WTC11 (cell line): ENCODE data around the gene PIEZO1. TPM values are rescaled to one million over a fixed set of nuclear protein-coding genes. Genes with fewer than 3 reads are reported as not detected.

ENCODE experiments used
- ATAC-seq: fragments of 200-7000 bp; cut with Tn5 transposase; 2 replicates; pipeline ENCODE4 v1.10.0; 2021; ENCODE audit warnings: mild to moderate bottlenecking, moderate library complexity
- CTCF ChIA-PET: fragments of 300-600 bp; sonication (Branson Sonifier 250); formaldehyde crosslinking; loops from one replicate; lab custom pipeline; 2021; ENCODE audit warnings: antibody characterized with exemption; lab: Charles Lee
- POLR2A ChIA-PET: fragments of 350-600 bp; sonication (Branson Sonifier 250); formaldehyde crosslinking; loops from one replicate; lab custom pipeline; 2021; ENCODE audit warnings: antibody characterized with exemption; lab: Charles Lee
- DNase-seq: peaks from one replicate; pipeline ENCODE4 v3.0.0; 2021; ENCODE audit warnings: low spot score
- H3K27ac Mint-ChIP-seq: 2 replicates; pipeline ENCODE4 v1.8.0; 2021; ENCODE audit warnings: mixed read lengths
- H3K27me3 Mint-ChIP-seq: 2 replicates; pipeline ENCODE4 v1.8.0; 2021; ENCODE audit warnings: low read depth, mild to moderate bottlenecking, moderate library complexity, mixed read lengths
- H3K36me3 Mint-ChIP-seq: 2 replicates; pipeline ENCODE4 v1.8.0; 2021; ENCODE audit warnings: mixed read lengths
- H3K4me1 Mint-ChIP-seq: 2 replicates; pipeline ENCODE4 v1.8.0; 2022; ENCODE audit warnings: mixed read lengths
- H3K4me3 Mint-ChIP-seq: 2 replicates; pipeline ENCODE4 v1.8.0; 2021; ENCODE audit warnings: mild to moderate bottlenecking, moderate library complexity, mixed read lengths
- H3K9me3 Mint-ChIP-seq: 2 replicates; pipeline ENCODE4 v1.8.0; 2021; ENCODE audit warnings: mixed read lengths
- ETV6 ChIP-seq: sonication (generic); formaldehyde crosslinking; IDR thresholded peaks from 2 replicates; pipeline ENCODE4 v1.8.1; 2022; ENCODE audit warnings: mild to moderate bottlenecking, missing genetic modification reagents
- FOXJ3 ChIP-seq: sonication (generic); formaldehyde crosslinking; IDR thresholded peaks from 2 replicates; pipeline ENCODE4 v1.9.0; 2021; ENCODE audit warnings: missing genetic modification reagents, mild to moderate bottlenecking, borderline replicate concordance
- FOXP1 ChIP-seq: sonication (generic); formaldehyde crosslinking; IDR thresholded peaks from 2 replicates; pipeline ENCODE4 v1.8.0; 2022; ENCODE audit warnings: missing genetic modification reagents, mild to moderate bottlenecking, moderate library complexity, borderline replicate concordance
- NFATC4 ChIP-seq: fragments of 250-450 bp; sonication (Bioruptor Pico); IDR thresholded peaks from 2 replicates; pipeline ENCODE4 v1.9.0; 2021; ENCODE audit warnings: mild to moderate bottlenecking
- NR3C1 ChIP-seq: sonication (generic); formaldehyde crosslinking; conservative IDR thresholded peaks from 2 replicates; pipeline ENCODE4 v1.8.1; 2023; ENCODE audit warnings: low read depth, mild to moderate bottlenecking, missing genetic modification reagents
- SP1 ChIP-seq: sonication (generic); formaldehyde crosslinking; conservative IDR thresholded peaks from 2 replicates; pipeline ENCODE4 v1.8.1; 2022; ENCODE audit warnings: missing genetic modification reagents
- TEAD4 ChIP-seq: sonication (generic); formaldehyde crosslinking; IDR thresholded peaks from 2 replicates; pipeline ENCODE4 v1.8.0; 2022; ENCODE audit warnings: mild to moderate bottlenecking, missing genetic modification reagents
- ZNF263 ChIP-seq: sonication (generic); formaldehyde crosslinking; IDR thresholded peaks from 2 replicates; pipeline ENCODE4 v1.8.1; 2022; ENCODE audit warnings: low read depth, mild to moderate bottlenecking, moderate library complexity, missing genetic modification reagents
- ZNF281 ChIP-seq: sonication (generic); formaldehyde crosslinking; IDR thresholded peaks from 2 replicates; pipeline ENCODE4 v1.8.0; 2023; ENCODE audit warnings: mild to moderate bottlenecking, missing genetic modification reagents
- ZSCAN18 ChIP-seq: fragments of 250-450 bp; sonication (Bioruptor Pico); IDR thresholded peaks from 2 replicates; pipeline ENCODE4 v2.1.2; 2022; ENCODE audit warnings: mild to moderate bottlenecking, moderate library complexity
- total RNA-seq: library from RNA; stranded (reverse); gene quantifications from 3 replicates; pipeline ENCODE4 v1.2.3, GENCODE V29; 2021
- TF ChIP-seq, protein P1 (sequence below): fragments of 200-600 bp; IDR thresholded peaks from 2 replicates; pipeline ENCODE4 v1.8.0; 2022; ENCODE audit warnings: antibody characterized with exemption
- TF ChIP-seq, protein P2 (sequence below): sonication (generic); formaldehyde crosslinking; IDR thresholded peaks from 2 replicates; pipeline ENCODE4 v1.8.0; 2022; ENCODE audit warnings: mild to moderate bottlenecking, missing genetic modification reagents
- TF ChIP-seq, protein P3 (sequence below): fragments of 250-450 bp; sonication (Bioruptor Pico); conservative IDR thresholded peaks from 2 replicates; pipeline ENCODE4 v1.9.0; 2021; ENCODE audit warnings: mild to moderate bottlenecking
- TF ChIP-seq, protein P4 (sequence below): fragments of 250-450 bp; sonication (Bioruptor Pico); IDR thresholded peaks from 2 replicates; pipeline ENCODE4 v1.9.0; 2021; ENCODE audit warnings: mild to moderate bottlenecking, borderline replicate concordance

The PIEZO1 gene
- total RNA-seq, 1 experiment from 2014 or later, result 71.3 TPM

- H3K4me3 Mint-ChIP-seq, result peak overlapping the region; percentile 74
- no peak overlapping the region for H3K27ac Mint-ChIP-seq
- TF ChIP-seq, protein P1, sequence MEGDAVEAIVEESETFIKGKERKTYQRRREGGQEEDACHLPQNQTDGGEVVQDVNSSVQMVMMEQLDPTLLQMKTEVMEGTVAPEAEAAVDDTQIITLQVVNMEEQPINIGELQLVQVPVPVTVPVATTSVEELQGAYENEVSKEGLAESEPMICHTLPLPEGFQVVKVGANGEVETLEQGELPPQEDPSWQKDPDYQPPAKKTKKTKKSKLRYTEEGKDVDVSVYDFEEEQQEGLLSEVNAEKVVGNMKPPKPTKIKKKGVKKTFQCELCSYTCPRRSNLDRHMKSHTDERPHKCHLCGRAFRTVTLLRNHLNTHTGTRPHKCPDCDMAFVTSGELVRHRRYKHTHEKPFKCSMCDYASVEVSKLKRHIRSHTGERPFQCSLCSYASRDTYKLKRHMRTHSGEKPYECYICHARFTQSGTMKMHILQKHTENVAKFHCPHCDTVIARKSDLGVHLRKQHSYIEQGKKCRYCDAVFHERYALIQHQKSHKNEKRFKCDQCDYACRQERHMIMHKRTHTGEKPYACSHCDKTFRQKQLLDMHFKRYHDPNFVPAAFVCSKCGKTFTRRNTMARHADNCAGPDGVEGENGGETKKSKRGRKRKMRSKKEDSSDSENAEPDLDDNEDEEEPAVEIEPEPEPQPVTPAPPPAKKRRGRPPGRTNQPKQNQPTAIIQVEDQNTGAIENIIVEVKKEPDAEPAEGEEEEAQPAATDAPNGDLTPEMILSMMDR, result peak; percentile 37; the same call in 1 of the 2 replicates
- no peak for TF ChIP-seq FOXJ3 (CRISPR knock-in tag)
- no peak for TF ChIP-seq FOXP1 (CRISPR knock-in tag)
- no peak for TF ChIP-seq ZNF263 (CRISPR knock-in tag)
- DNase-seq (peak; percentile 50), ATAC-seq (peak; percentile 11)
- H3K4me1 Mint-ChIP-seq, result peaks cover 15% of the 10 kb centered on the region
- no peaks in the 10 kb centered on the region for H3K9me3 Mint-ChIP-seq
- ChIA-PET CTCF (interaction anchor here (0.6 to 5.8 kb wide), 24 partner anchors 12 to 179 kb away, joined by 3 to 111 read pairs (median 4); partner anchors contain the start of genes GALNS, IL17C, MVD and TRAPPC2L), POLR2A (no interaction called here)
- H3K36me3 Mint-ChIP-seq, result peaks cover 2% of the 10 kb centered on the region; the same call in 1 of the 2 replicates
- H3K27me3 Mint-ChIP-seq, result peaks cover 28% of the 10 kb centered on the region
Observed at GRCh38 chr16:88685156-88686061, 99.6 kb downstream of the PIEZO1 start.

GRCh38 chr16:88684569-88685155 is 100.4 kb downstream of the PIEZO1 start:
- H3K9me3 Mint-ChIP-seq, result no peaks in the 10 kb centered on the region
- no peak overlapping the region for H3K27ac Mint-ChIP-seq
- DNase-seq (no peak), ATAC-seq (no peak)
- peaks cover 2% of the 10 kb centered on the region; the same call in 1 of the 2 replicates for H3K36me3 Mint-ChIP-seq
- ChIA-PET CTCF (interaction anchor here (0.9 to 5.8 kb wide), 18 partner anchors 12 to 178 kb away, joined by 3 to 111 read pairs (median 6); partner anchors contain the start of genes GALNS, IL17C, MVD and TRAPPC2L), POLR2A (no interaction called here)
- H3K4me1 Mint-ChIP-seq, result peaks cover 15% of the 10 kb centered on the region
- peak overlapping the region; percentile 74 for H3K4me3 Mint-ChIP-seq
- peaks cover 28% of the 10 kb centered on the region for H3K27me3 Mint-ChIP-seq
- TF ChIP-seq NFATC4 (CRISPR knock-in tag) (no peak), ETV6 (no peak), SP1 (no peak), TEAD4 (CRISPR knock-in tag) (no peak), NR3C1 (no peak), ZSCAN18 (CRISPR knock-in tag) (no peak), ZNF281 (CRISPR knock-in tag) (no peak)
- TF ChIP-seq, protein P2, sequence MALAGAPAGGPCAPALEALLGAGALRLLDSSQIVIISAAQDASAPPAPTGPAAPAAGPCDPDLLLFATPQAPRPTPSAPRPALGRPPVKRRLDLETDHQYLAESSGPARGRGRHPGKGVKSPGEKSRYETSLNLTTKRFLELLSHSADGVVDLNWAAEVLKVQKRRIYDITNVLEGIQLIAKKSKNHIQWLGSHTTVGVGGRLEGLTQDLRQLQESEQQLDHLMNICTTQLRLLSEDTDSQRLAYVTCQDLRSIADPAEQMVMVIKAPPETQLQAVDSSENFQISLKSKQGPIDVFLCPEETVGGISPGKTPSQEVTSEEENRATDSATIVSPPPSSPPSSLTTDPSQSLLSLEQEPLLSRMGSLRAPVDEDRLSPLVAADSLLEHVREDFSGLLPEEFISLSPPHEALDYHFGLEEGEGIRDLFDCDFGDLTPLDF (CRISPR knock-in tag), result no peak
- TF ChIP-seq, protein P3, sequence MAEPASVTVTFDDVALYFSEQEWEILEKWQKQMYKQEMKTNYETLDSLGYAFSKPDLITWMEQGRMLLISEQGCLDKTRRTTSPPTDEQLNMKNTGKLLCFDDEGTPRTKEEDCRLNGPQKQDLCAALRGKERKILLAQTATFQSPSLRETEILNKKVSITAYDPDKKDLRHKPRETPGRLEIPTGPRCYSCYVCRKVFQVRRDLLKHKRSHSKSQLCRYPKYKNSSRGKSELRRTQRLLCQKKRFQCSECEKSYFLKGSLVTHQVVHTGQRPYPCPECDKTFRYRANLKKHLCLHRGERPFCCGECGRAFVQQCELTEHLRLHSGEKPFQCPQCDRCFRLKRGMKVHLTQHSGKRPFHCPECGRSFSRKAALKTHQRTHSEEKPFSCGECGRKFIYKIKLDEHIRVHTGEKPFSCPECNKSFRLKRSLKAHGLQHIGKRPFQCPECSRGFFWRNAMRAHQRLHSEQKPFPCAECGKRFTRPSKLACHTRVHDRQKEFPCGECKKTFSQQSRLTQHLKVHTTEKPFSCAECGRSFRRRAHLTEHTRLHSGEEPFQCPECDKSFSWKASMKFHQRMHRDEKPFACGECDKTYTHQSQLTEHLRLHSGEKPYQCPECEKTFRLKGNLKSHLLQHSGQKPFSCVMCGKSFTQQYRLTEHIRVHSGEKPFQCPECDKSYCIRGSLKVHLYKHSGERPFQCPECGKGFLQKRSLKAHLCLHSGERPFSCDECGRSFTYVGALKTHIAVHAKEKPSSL, result no peak
- TF ChIP-seq, protein P4, sequence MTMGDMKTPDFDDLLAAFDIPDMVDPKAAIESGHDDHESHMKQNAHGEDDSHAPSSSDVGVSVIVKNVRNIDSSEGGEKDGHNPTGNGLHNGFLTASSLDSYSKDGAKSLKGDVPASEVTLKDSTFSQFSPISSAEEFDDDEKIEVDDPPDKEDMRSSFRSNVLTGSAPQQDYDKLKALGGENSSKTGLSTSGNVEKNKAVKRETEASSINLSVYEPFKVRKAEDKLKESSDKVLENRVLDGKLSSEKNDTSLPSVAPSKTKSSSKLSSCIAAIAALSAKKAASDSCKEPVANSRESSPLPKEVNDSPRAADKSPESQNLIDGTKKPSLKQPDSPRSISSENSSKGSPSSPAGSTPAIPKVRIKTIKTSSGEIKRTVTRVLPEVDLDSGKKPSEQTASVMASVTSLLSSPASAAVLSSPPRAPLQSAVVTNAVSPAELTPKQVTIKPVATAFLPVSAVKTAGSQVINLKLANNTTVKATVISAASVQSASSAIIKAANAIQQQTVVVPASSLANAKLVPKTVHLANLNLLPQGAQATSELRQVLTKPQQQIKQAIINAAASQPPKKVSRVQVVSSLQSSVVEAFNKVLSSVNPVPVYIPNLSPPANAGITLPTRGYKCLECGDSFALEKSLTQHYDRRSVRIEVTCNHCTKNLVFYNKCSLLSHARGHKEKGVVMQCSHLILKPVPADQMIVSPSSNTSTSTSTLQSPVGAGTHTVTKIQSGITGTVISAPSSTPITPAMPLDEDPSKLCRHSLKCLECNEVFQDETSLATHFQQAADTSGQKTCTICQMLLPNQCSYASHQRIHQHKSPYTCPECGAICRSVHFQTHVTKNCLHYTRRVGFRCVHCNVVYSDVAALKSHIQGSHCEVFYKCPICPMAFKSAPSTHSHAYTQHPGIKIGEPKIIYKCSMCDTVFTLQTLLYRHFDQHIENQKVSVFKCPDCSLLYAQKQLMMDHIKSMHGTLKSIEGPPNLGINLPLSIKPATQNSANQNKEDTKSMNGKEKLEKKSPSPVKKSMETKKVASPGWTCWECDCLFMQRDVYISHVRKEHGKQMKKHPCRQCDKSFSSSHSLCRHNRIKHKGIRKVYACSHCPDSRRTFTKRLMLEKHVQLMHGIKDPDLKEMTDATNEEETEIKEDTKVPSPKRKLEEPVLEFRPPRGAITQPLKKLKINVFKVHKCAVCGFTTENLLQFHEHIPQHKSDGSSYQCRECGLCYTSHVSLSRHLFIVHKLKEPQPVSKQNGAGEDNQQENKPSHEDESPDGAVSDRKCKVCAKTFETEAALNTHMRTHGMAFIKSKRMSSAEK, result no peak
